Psoas muscle (tissue), 8 donors: ENCODE results near the gene RFX3. TPM values are rescaled to one million over a fixed set of nuclear protein-coding genes. Genes with fewer than 3 reads are reported as not detected.

Experiments used
- ATAC-seq, 4 donors: fragments of 200-7000 bp; cut with Tn5 transposase; one replicate each; pipeline ENCODE4 v1.9.1; 2020; ENCODE audit warnings: moderate library complexity in 3 of 4, mild to moderate bottlenecking in 2 of 4
- DNase-seq, 2 donors: peaks; one replicate each; pipeline ENCODE4 v3.0.0-alpha.2; 2020
- H3K27ac ChIP-seq: fragments of 200-600 bp; one replicate; pipeline ENCODE4 v1.8.0; 2022
- H3K27me3 ChIP-seq, 3 donors: fragments of 200-600 bp in 1 of 3; one replicate each; pipeline versions ENCODE4 v1.6.1 to v1.8.0; 2013 to 2022; ENCODE audit warnings: low read length in 2 of 3, mild to moderate bottlenecking in 2 of 3, moderate library complexity in 1 of 3; ENCODE audit not compliant: insufficient read depth in 3 of 3
- H3K36me3 ChIP-seq, 2 donors: fragments of 200-600 bp in 1 of 2; one replicate each; pipeline versions ENCODE4 v1.6.1 to v1.8.0; 2013 to 2022; ENCODE audit warnings: low read depth in 1 of 2, mild to moderate bottlenecking in 1 of 2, moderate library complexity in 1 of 2; ENCODE audit not compliant: insufficient read depth in 1 of 2
- H3K4me1 ChIP-seq: fragments of 200-600 bp; one replicate; pipeline ENCODE4 v1.8.0; 2022
- H3K4me3 ChIP-seq: fragments of 200-600 bp; one replicate; pipeline ENCODE4 v1.8.0; 2022; ENCODE audit warnings: mild to moderate bottlenecking
- H3K9me3 ChIP-seq: fragments of 200-600 bp; one replicate; pipeline ENCODE4 v1.8.0; 2022
- CTCF ChIP-seq: fragments of 200-600 bp; IDR thresholded peaks from one replicate; pipeline ENCODE4 v1.8.0; 2022; ENCODE audit warnings: antibody characterized with exemption
- WGBS, 3 donors: extraction: QIAGEN DNeasy Blood & Tissue Kit; methylation state at CpG; one replicate each; pipeline versions ENCODE4 v1.1.6 to v1.1.7; 2013; 5-methylcytosine and 5-hydroxymethylcytosine counted together
- intact Hi-C, 2 donors: fragments of 100-400 bp; cut with DNase I; formaldehyde crosslinking; loops; one replicate each; pipeline versions ENCODE4 v1.11.0 to v1.14.2; 2022
- polyA plus RNA-seq, 3 donors: library from polyadenylated mRNA; stranded (reverse); fragments of 200-250 nt; gene quantifications; one replicate each; pipeline ENCODE4 v1.2.3, GENCODE V29; 2013
- total RNA-seq, 4 donors: library from RNA; stranded (reverse); fragmentation: NEBNext Ultra II Directional in 2 of 4; extraction: Animal tissue kit (Norgen Biotek cat#: 25700) in 2 of 4; gene quantifications; one replicate each; pipeline versions ENCODE4 v1.2.1 to v1.2.4, GENCODE V29; 2021 to 2023
- donor health status: healthy with polysubstance abuse.
- donor health status: DM: no; HTN: no; CAD: no; lungs with moderate emphysema.
- donor health status: Bipolar disorder and iron deficiency.
- donor health status: healthy.
- donor health status: DM: yes; HTN: yes; CAD: no.
- donor health status: DM: no; HTN: no; CAD: no.
- donor health status: DM: no; HTN: no; CAD: no.
- donor health status: DM: yes; HTN: yes; CAD: no.

The RFX3 gene
- total and polyA plus RNA-seq, 7 donors: 0.38 to 5.7 (median 2.8) TPM

- no peak for ATAC-seq
- 70 to 83% (median 75%) methylated on average over 2 of the region's 2 CpGs for WGBS, 3 donors
Measured at GRCh38 chr9:3513265-3513818, 12.5 kb downstream of the RFX3 start.

GRCh38 chr9:3511551-3511950, 14.2 kb downstream of the RFX3 start:
- DNase-seq: no peak
- intact Hi-C loops: loop anchor here in 1 of 2 donors (10.0 kb wide), 1 partner anchor 1293 kb away; no protein-coding TSS in a partner anchor
- 26 to 74% (median 61%) methylated on average over 1 of the region's 1 CpG for WGBS, 3 donors
- Histone ChIP-seq H3K4me3 (peak overlapping the region; percentile 6), H3K36me3 (no peaks in the 10 kb centered on the region), H3K27ac (peak overlapping the region; percentile 66), H3K4me1 (peaks cover 36% of the 10 kb centered on the region), H3K9me3 (no peaks in the 10 kb centered on the region), H3K27me3 (no peaks in the 10 kb centered on the region)
- ATAC-seq: no peak
- no peak for TF ChIP-seq CTCF

More at GRCh38 chr9:3513265-3513818, 12.5 kb downstream of the RFX3 start:
- intact Hi-C loops: loop anchor here in 1 of 2 donors (10.0 kb wide), 1 partner anchor 1291 kb away; no protein-coding TSS in a partner anchor
- no peaks in the 10 kb centered on the region for H3K36me3 ChIP-seq
- no peak for DNase-seq
- H3K4me1 ChIP-seq: peaks cover 38% of the 10 kb centered on the region
- no peaks in the 10 kb centered on the region for H3K9me3 ChIP-seq
- TF ChIP-seq CTCF: no peak
- no peak overlapping the region for H3K4me3 ChIP-seq
- peak overlapping the region; percentile 92 for H3K27ac ChIP-seq
- H3K27me3 ChIP-seq: no peaks in the 10 kb centered on the region

GRCh38 chr9:3510796-3511195, 15.0 kb downstream of the RFX3 start:
- no peaks in the 10 kb centered on the region for H3K36me3 ChIP-seq
- peak overlapping the region; percentile 66 for H3K27ac ChIP-seq
- peak overlapping the region; percentile 6 for H3K4me3 ChIP-seq
- ATAC-seq (no peak), DNase-seq (no peak)
- 89 to 100% (median 97%) methylated on average over 1 of the region's 1 CpG for WGBS, 3 donors
- H3K9me3 ChIP-seq: no peaks in the 10 kb centered on the region
- intact Hi-C loops: loop anchor here in 1 of 2 donors (10.0 kb wide), 1 partner anchor 1294 kb away; no protein-coding TSS in a partner anchor
- no peaks in the 10 kb centered on the region for H3K27me3 ChIP-seq
- peaks cover 42% of the 10 kb centered on the region for H3K4me1 ChIP-seq
- no peak for TF ChIP-seq CTCF

- DNase-seq (no peak), ATAC-seq (peak in 1 of 4 donors; percentile 6)
- Histone ChIP-seq H3K4me3 (no peak overlapping the region), H3K27ac (peak overlapping the region; percentile 66), H3K36me3 (no peaks in the 10 kb centered on the region), H3K4me1 (peaks cover 42% of the 10 kb centered on the region), H3K9me3 (no peaks in the 10 kb centered on the region), H3K27me3 (no peaks in the 10 kb centered on the region)
- intact Hi-C loops: loop anchor here in 1 of 2 donors (10.0 kb wide), 1 partner anchor 1295 kb away; no protein-coding TSS in a partner anchor
- 84 to 95% (median 85%) methylated on average over 1 of the region's 1 CpG for whole genome bisulfite sequencing, 3 donors
- no peak for TF ChIP-seq CTCF
Measured at GRCh38 chr9:3509926-3510325, 15.9 kb downstream of the RFX3 start.
